Coronary artery (tissue), 2 donors: ENCODE results near the gene FHAD1.

ENCODE experiments used
- DNase-seq: peaks from one replicate; pipeline ENCODE4 v3.0.0-alpha.2; 2017; ENCODE audit warnings: low spot score
- H3K27ac ChIP-seq, 2 donors: fragments of 200-600 bp; sonication (generic); one replicate each; pipeline ENCODE4 v1.5.1; 2016 to 2019
- H3K4me3 ChIP-seq: fragments of 200-600 bp; sonication (generic); 2 replicates; pipeline ENCODE4 v1.5.1; 2016; ENCODE audit warnings: mild to moderate bottlenecking, moderate library complexity
- TF ChIP-seq, protein P1 (sequence below): fragments of 200-600 bp; sonication (generic); IDR thresholded peaks from one replicate; pipeline ENCODE4 v1.5.1; 2019; ENCODE audit warnings: antibody characterized with exemption

The FHAD1 gene

DNA sequence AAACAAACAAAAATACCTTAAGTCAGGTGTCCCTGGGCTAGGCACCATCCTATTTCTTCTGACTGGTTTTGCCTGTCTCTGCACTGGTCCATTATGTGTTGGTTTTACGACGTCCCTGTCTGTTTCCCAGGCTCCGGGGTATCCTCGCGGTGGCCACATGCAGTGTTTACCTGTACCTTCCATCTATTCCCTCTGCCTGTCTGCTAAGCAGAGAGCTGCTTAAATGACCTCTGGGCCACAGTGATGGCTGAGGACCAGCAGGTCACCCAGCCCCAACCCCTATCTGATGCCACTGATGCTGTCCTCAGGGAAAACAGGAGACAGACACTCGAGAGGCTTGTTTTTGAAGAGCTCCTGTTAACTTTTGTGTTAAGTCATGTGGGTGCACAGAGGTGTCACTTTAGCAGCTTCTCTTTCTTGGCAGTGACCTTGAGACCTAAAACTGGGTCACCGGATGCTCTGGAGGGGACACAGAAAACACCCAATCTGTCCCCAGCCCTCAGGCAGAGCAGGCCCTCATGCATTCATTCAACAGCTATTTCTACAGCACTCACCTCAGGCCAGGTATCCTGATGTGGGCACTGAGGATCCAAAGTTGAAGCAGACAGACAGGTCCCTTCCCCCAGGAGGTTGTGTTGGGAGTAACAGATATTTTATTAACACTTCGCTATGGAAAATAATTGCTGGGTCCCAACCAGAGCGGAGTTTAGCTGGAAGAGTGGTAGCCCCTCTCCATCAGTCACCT lies 158.3 kb downstream of the FHAD1 start:
- no peak for DNase-seq
- TF ChIP-seq, protein P1, sequence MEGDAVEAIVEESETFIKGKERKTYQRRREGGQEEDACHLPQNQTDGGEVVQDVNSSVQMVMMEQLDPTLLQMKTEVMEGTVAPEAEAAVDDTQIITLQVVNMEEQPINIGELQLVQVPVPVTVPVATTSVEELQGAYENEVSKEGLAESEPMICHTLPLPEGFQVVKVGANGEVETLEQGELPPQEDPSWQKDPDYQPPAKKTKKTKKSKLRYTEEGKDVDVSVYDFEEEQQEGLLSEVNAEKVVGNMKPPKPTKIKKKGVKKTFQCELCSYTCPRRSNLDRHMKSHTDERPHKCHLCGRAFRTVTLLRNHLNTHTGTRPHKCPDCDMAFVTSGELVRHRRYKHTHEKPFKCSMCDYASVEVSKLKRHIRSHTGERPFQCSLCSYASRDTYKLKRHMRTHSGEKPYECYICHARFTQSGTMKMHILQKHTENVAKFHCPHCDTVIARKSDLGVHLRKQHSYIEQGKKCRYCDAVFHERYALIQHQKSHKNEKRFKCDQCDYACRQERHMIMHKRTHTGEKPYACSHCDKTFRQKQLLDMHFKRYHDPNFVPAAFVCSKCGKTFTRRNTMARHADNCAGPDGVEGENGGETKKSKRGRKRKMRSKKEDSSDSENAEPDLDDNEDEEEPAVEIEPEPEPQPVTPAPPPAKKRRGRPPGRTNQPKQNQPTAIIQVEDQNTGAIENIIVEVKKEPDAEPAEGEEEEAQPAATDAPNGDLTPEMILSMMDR, result no peak
- H3K4me3 ChIP-seq, result no peak overlapping the region
- no peak overlapping the region for H3K27ac ChIP-seq

DNA sequence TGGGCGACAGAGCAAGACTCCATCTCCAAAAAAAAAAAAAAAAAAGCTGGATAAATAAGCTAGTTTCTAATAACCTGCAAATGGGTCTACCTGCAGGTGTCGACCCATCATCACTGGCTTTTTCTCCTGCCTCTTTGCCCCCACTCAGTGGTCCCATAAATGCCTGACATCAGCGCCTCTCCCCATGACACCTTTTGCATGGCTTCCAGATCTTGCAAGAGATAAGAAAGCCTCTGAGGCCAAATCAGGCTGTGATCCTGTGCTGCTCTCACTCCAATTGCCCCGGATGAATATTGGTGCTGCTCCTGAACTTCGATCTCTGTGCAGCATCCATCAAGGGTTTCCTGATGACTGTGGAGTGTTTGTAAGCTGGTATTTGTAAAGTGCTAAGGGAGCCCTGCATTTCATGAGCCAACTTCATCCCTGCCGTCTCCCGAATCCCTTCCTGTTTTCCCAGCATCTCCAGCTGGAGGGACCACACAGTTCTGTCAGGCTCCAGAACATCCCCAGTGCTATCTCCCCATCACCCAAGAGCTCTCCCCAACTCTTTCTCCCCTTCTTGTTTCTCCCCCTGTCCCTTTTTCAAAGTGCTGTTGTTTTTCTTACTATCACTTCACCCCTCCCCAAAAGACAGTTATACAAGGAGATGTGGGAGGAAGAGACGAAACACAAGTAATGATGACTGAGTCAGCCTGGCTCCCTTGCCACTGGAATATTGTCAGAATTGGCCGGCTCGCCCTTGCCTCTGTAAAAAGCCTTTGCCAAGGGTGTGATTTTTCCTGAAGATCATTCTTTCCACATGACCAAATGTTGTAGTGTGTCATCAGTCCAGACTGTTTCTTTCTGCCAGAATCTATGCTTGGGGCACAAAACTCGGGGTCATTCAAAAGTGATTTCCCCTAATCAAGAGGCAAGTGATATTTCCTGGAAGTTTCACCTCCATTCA lies 159.9 kb downstream of the FHAD1 start:
- DNase-seq, result no peak
- TF ChIP-seq, protein P1, result no peak
- Histone ChIP-seq H3K4me3 (no peak overlapping the region), H3K27ac (peak overlapping the region in 1 of 2 donors; percentile 1)

DNA sequence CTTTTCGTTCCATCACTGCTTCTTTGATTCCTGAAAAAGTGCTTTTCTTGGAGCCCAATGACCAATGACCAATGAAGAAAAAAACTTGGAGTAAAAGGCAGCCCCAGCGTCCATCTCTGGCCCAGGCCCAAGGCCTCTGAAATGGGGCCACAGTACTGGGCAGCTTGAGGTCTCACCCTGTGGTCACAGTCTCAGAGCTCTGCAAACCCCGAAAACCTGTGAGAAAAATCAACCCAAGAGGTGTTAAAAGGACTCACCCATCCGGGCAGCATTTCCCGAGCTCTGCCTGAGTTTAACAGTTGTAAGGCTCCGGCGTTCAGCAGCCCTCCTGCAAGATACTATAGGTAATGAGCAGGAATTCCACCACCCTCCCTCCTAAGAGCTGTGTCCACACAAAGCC lies 160.6 kb downstream of the FHAD1 start:
- Histone ChIP-seq H3K4me3 (no peak overlapping the region), H3K27ac (peak overlapping the region in 1 of 2 donors; percentile 1)
- no peak for DNase-seq
- TF ChIP-seq, protein P1, result no peak

DNA sequence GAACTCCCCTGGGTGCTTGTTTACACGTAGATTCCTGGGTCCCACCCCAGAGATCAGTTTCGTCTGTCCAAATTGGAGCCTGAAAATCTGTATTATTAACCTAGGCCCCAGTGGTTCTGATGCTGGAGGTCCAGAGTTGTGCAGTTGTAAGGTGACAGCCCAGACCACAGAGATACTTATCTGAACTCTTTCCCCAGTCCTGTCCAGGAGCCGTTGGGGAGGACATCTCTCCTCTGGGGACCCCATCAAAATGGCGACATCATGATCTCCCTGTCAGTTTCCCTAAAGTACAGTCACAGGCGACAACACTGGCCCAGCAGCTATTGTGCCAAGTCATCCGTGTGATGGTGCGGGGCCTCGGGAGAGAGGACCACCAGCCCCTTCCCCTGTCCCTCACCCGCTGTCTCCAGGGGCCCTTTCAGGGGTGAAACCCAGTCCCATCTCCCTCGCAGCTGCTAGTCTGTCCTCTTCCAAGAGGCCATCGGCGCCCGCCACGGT lies 161.9 kb downstream of the FHAD1 start:
- TF ChIP-seq, protein P1, result no peak
- peak overlapping the region; percentile 87 for H3K4me3 ChIP-seq
- H3K27ac ChIP-seq, result peak overlapping the region; percentile 35 to 68
- DNase-seq, result no peak

DNA sequence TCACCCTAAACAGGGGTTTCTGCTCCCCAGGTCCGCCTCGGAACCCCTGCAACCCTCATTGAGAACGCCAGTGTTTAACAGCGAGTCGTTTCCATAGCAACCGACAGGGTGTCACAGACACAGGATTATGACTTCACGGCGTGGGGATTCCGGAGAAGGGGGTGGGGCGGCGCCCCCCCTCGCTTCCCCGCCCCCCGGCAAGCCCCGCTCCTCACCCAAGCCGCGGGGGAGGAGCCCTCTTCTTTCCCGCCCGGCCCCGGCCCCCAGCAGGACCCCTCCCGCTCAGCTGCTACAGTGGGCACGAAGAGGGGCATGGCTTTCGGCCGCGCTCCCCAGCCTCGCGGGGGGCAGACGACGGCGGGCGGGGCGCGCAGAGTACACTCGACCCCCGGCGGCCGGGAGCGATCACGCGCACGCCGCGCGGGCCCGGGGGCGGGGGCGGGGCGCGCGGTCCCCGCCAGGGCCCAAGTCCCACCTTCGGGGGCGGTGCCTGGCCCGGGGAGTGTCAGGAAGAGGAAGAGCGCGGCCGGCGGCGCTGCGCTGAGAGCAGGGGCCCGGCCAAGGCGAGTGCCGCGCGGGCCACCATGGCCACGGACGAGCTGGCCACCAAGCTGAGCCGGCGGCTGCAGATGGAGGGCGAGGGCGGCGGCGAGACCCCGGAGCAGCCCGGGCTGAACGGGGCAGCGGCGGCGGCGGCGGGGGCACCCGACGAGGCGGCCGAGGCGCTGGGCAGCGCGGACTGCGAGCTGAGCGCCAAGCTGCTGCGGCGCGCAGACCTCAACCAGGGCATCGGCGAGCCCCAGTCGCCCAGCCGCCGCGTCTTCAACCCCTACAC lies 162.6 kb downstream of the FHAD1 start, which contains the start of gene EFHD2:
TSS of gene EFHD2 (plus strand) at position 501 of the 835 bp plus-strand sequence. CDS start at position 585, 84 bp downstream.
- no peak for DNase-seq
- H3K27ac ChIP-seq, result peak within 1 kb of the TSS; percentile 47 to 68

More for the DNA sequence above, 162.6 kb downstream of the FHAD1 start, which contains the start of gene EFHD2:
- peak within 1 kb of the TSS; percentile 87 for H3K4me3 ChIP-seq
- TF ChIP-seq, protein P1, result no peak
